MM.1S (cell line): ENCODE results near the gene TNXB.

ENCODE experiments used
- DNase-seq: peaks from one replicate; pipeline ENCODE4 v3.0.0-alpha.2; 2015
- H2AFZ ChIP-seq: fragments of 300-600 bp; sonication (generic); 2 replicates; pipeline ENCODE4 v1.6.0; 2016; ENCODE audit warnings: antibody characterized with exemption, low read length
- H3F3A ChIP-seq: fragments of 300-600 bp; sonication (generic); 2 replicates; pipeline ENCODE4 v1.6.1; 2016; ENCODE audit warnings: mild to moderate bottlenecking, antibody characterized with exemption, low read length, moderate library complexity, mixed read lengths; ENCODE audit not compliant: insufficient read depth
- H3K27ac ChIP-seq: fragments of 300-600 bp; sonication (generic); 2 replicates; pipeline ENCODE4 v1.5.1; 2016; ENCODE audit warnings: mild to moderate bottlenecking, low read length
- H3K27me3 ChIP-seq: fragments of 300-600 bp; sonication (generic); replicated peaks from 2 replicates; pipeline ENCODE4 v1.6.0; 2016; ENCODE audit warnings: low read length; ENCODE audit not compliant: insufficient read depth
- H3K36me3 ChIP-seq: fragments of 300-600 bp; sonication (generic); replicated peaks from 2 replicates; pipeline ENCODE4 v1.6.1; 2016; ENCODE audit warnings: mild to moderate bottlenecking, low read length, mixed read lengths; ENCODE audit not compliant: insufficient read depth
- H3K4me1 ChIP-seq: fragments of 300-600 bp; sonication (generic); 2 replicates; pipeline ENCODE4 v1.6.1; 2016; ENCODE audit warnings: low read length, mixed read lengths
- H3K4me2 ChIP-seq: fragments of 300-600 bp; sonication (generic); 2 replicates; pipeline ENCODE4 v1.6.0; 2016; ENCODE audit warnings: low read depth, low read length
- H3K4me3 ChIP-seq: fragments of 300-600 bp; sonication (generic); 2 replicates; pipeline ENCODE4 v1.5.1; 2016; ENCODE audit warnings: low read length, mixed read lengths
- H3K79me2 ChIP-seq: fragments of 300-600 bp; sonication (generic); 2 replicates; pipeline ENCODE4 v1.6.1; 2016; ENCODE audit warnings: mixed run types, low read length, mixed read lengths
- H3K9ac ChIP-seq: fragments of 300-600 bp; sonication (generic); 2 replicates; pipeline ENCODE4 v1.6.1; 2016; ENCODE audit warnings: low read length, mixed read lengths
- H3K9me2 ChIP-seq: fragments of 300-600 bp; sonication (generic); replicated peaks from 2 replicates; pipeline ENCODE4 v1.6.1; 2016; ENCODE audit warnings: mild to moderate bottlenecking, low read length, mixed read lengths; ENCODE audit not compliant: insufficient read depth
- H3K9me3 ChIP-seq: fragments of 300-600 bp; sonication (generic); replicated peaks from 2 replicates; pipeline ENCODE4 v1.6.1; 2016; ENCODE audit warnings: mild to moderate bottlenecking, low read length, mixed read lengths; ENCODE audit not compliant: insufficient read depth
- H4K20me1 ChIP-seq: fragments of 300-600 bp; sonication (generic); 2 replicates; pipeline ENCODE4 v1.6.1; 2016; ENCODE audit warnings: mild to moderate bottlenecking, low read length, moderate library complexity, mixed read lengths; ENCODE audit not compliant: insufficient read depth
- CTCF ChIP-seq: fragments of 300-600 bp; sonication (generic); IDR thresholded peaks from 2 replicates; pipeline ENCODE4 v1.5.1; 2016; ENCODE audit warnings: antibody characterized with exemption, low read length, mixed read lengths
- EZH2 ChIP-seq: fragments of 300-600 bp; sonication (generic); optimal IDR thresholded peaks from 2 replicates; pipeline ENCODE3; 2017; ENCODE audit warnings: low read depth, mild to moderate bottlenecking, antibody characterized with exemption, low read length, mixed read lengths
- EZH2phosphoT487 ChIP-seq: fragments of 300-600 bp; sonication (generic); IDR thresholded peaks from 2 replicates; pipeline ENCODE4 v1.6.1; 2018; ENCODE audit warnings: antibody characterized with exemption, low read length

The TNXB gene

GRCh38 chr6:32112431-32112980, 3.4 kb upstream of the TNXB start:
- Histone ChIP-seq H3K79me2 (no peaks in the 10 kb centered on the region), H3K4me2 (no peak overlapping the region), H3K36me3 (no peaks in the 10 kb centered on the region), H3K4me1 (no peaks in the 10 kb centered on the region), H4K20me1 (no peaks in the 10 kb centered on the region), H3K27me3 (peaks cover 21% of the 10 kb centered on the region), H2AFZ (no peak overlapping the region), H3F3A (no peaks in the 10 kb centered on the region), H3K9ac (no peak overlapping the region), H3K27ac (no peak overlapping the region), H3K4me3 (no peak overlapping the region), H3K9me3 (no peaks in the 10 kb centered on the region), H3K9me2 (no peaks in the 10 kb centered on the region)
- DNase-seq: no peak
- TF ChIP-seq EZH2phosphoT487: no peak
- no peak for TF ChIP-seq EZH2
- no peak for TF ChIP-seq CTCF

DNA sequence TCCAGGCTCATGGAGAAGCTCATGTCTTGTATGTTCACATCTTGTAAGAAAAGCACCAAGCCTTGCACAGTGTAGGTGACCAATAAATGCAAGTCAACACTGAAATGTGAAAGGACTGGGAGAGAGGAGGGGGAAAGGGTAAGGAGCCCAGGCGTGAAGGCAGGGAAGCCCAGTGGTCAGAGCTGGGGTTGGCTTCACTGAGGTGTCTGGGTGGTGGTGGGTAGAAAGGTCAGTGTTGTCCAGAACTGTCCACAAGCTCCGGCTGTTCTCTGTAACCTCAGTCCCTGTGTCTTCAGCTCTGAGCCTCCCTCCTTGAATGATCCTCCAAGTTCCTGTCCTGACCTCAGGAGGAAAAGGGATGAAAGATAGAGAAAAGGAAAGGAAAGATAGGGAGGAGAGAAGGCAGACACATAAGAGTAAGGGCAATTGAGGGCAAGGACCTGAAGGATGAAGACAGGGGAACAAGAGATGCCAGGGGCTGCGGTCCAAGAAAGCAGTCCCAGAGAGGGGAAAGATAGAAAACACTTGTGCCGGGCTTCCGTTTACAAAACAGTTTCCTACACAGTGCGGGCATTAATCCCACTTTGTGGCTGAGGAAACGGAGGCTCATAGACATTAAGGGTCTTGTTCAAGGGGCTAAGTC, 2.4 kb upstream of the TNXB start:
- Histone ChIP-seq H3K4me2 (no peak overlapping the region), H3K27me3 (peaks cover 27% of the 10 kb centered on the region), H3F3A (no peaks in the 10 kb centered on the region), H3K27ac (no peak overlapping the region), H4K20me1 (no peaks in the 10 kb centered on the region), H2AFZ (no peak overlapping the region), H3K4me1 (no peaks in the 10 kb centered on the region), H3K36me3 (no peaks in the 10 kb centered on the region), H3K9me3 (no peaks in the 10 kb centered on the region), H3K4me3 (no peak overlapping the region), H3K79me2 (no peaks in the 10 kb centered on the region), H3K9ac (no peak overlapping the region), H3K9me2 (no peaks in the 10 kb centered on the region)
- no peak for DNase-seq
- TF ChIP-seq CTCF (no peak), EZH2phosphoT487 (no peak), EZH2 (no peak)

DNA sequence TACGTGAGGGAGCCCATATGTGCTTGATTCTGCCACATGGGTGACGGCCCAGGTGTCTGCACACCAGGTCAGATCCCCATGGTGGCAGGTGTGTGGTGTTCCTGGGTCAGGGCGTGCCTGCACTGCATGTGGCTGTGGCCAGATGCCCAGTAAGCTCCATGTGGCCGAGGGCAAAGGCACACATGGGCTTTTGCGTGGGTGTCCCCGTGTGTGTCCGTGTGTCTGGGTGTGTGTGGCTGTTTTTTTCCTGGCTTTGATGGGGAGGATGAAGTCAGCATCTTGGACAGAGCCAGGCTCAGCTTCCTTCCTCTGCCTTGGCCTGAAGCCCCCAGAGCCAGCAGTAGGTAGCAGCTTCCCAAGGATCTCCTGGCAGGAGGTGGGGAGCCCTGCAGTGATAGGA, 1.5 kb upstream of the TNXB start:
- no peak for DNase-seq
- Histone ChIP-seq H3K36me3 (no peaks in the 10 kb centered on the region), H3K27ac (no peak overlapping the region), H3K27me3 (peaks cover 34% of the 10 kb centered on the region), H3K9me2 (no peaks in the 10 kb centered on the region), H4K20me1 (no peaks in the 10 kb centered on the region), H3K9me3 (no peaks in the 10 kb centered on the region), H2AFZ (no peak overlapping the region), H3K79me2 (no peaks in the 10 kb centered on the region), H3K4me2 (no peak overlapping the region), H3K4me3 (no peak overlapping the region), H3K4me1 (no peaks in the 10 kb centered on the region), H3F3A (no peaks in the 10 kb centered on the region), H3K9ac (no peak overlapping the region)
- TF ChIP-seq CTCF (no peak), EZH2 (no peak), EZH2phosphoT487 (no peak)
